Measurements from ENCODE around the gene POTEH. TPM values are rescaled to one million over a fixed set of nuclear protein-coding genes. Genes with fewer than 3 reads are reported as not detected.
"Not testable (repeated sequence)": the region's sequence is repeated elsewhere in the genome, so short reads cannot be mapped to it uniquely, and the experiment has no call there.

The POTEH gene
- not detected for total RNA-seq

DNA sequence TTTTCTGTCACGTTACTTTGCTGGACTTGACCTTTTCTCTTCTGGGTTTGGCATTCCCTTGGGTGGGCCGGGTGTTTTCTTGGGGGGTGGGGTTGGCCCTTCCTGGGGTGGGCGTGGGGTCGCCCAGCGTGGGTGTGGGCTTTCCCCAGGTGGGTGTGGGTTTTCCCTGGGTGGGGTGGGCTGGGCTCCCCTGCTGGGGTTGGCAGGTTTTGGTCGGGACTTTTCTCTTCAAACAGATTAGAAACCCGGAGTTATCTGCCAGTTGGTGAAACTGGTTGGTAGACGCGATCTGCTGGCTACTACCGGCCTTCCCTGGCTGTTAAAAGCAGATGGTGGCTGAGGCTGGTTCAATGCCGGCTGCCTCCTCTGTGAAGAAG, at the start of gene POTEH:
Gene POTEH (plus strand): TSS at position 278 of the 377 bp plus-strand sequence. CDS start 52 bp downstream, at position 330.
- not testable (repeated sequence) for DNase-seq (ENCODE audit: low spot score)

DNA sequence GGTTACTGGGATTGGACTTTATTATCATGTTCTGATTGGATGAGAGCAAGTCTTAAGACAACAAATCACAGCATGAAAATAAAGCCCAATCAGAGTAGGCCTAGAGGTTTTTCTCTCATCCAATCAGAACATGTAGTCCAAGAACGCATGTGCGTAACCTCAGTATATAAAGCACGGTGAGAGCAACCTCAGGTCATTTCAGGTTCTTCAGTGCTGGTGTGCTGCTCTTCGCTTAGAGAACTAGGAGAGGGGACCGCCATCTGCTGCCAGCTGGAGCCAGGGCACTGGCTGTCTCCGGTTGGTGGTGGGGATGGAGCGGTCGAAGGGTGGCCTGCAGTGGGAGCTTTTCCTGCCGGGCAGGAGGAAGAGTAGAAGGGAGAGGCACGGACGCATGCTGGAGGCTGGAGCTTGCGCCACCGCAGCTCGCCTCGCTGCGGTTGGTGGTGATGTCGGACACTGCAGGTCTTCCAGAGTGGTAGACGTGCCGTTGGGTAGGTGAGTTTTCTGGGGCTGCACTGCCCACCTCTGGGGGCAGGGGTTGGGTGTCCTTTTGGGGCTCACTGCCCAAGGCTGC, 47.5 kb upstream of the POTEH start:
- DNase-seq (ENCODE audit: low spot score) = not testable (repeated sequence)

DNA sequence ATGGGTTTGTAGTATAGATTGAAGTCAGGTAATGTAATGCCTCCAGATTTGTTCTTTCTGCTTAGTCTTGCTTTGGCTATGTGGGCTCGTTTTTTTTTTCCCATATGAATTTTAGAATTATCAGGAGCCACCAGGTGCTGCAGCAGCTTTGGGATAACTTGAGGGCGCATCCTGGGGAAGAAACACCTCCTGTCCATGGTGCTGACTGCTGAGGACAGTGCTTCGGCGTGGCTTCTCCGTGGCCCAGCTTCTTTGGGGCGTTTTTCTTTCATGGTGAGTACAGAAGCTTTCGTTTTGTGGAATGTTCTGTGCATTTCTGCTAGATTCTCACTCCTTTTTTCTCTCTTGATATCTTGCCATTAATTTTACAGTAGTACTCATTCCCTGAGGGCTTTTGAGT, 37.9 kb upstream of the POTEH start:
- not testable (repeated sequence) for DNase-seq (ENCODE audit: low spot score)

DNA sequence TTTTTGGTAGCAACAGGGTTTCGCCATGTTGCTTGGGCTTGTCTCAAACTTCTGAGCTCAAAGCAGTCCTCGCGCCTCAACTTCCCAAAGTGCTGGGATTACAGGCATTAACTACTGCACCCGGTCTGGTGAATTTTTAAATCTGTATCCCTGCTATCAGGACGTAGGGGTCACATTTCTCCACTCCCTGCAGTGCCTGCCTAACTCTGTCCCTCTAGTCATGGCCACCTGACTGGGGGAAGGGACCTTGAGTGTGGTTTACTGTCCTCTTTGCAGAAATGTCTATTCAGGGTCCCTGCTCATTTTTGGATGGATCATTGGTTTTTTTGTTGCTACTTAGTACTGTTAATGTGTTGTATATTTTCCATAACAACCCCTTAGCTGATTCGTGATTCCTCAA, 37.1 kb upstream of the POTEH start:
- DNase-seq (ENCODE audit: low spot score) = not testable (repeated sequence)

DNA sequence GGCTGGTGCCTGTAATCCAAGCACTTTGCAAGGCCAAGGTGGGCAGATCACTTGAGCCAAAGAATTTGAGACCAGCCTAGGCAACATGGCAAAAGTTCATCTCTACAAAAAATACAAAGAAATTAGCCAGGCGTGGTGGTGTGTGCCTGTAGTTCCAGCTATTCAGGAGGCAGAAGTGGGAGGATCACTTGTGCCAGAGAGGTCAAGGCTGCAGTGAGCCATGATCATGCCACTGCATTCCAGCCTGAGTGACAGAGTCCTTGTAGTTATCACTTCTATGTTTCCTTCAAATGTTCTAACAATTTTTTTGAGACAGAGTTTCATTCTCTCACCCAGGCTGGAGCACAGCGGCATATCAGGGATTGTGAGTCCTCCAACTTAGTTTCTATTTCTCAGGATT, 36.6 kb upstream of the POTEH start:
- DNase-seq (ENCODE audit: low spot score) = not testable (repeated sequence)

DNA sequence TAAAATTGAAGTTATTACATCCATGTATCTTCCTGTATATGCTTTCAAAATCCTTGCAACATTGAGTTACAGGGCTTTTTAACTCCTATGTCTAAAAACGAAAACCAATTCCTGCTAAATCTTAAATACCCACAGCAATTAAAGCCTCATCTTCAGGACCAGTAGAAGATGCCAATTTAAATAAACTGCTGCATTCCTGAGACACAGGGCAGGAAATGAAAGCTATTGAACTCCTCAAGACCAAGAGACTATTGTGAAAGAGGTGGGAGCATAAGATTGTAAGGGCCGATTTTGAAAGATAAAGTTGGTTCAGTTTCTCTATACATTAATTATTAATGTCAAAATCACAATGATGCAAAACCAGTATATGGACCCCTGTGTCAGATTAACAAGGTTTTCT, 28.7 kb upstream of the POTEH start:
- not testable (repeated sequence) for DNase-seq (ENCODE audit: low spot score)

DNA sequence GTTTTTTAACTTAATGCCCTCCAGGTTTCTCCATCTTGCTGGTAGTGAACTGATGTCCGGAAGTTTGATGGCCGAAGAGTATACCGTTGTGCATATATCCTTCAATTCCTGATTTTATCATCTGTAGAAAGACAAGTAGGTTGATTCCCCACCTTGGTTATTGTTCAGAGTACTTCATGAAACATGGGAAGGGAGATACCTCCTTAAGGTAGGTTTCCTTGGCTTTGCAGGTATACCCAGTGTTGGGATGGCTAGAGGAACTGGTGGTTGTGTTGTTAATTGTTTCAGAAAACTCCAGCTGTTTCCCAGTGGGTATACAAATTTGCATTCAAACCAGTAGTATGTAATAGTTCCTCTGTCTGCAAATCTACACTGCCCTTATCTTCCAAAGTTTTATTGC, 25.1 kb upstream of the POTEH start:
- DNase-seq (ENCODE audit: low spot score) = not testable (repeated sequence)

DNA sequence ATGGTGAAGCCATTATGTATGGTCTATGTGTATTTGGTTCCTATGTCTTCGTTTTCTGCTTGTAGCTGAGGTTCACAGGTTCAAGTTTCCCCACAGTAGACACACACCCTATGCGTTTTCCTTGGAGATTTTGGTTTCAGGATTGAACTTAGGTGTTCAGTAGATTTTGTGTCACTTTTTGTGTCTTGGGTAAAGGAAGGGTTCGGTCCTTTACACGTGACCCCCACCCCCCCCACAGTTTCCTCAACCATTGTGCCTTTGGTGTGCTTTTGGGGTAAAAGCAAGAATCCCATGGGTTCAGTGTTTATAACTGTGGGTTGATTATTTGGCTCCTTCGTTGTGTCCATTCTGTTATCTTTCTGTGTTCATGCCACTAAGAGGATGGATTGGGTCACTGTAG, 24.3 kb upstream of the POTEH start:
- not testable (repeated sequence) for DNase-seq (ENCODE audit: low spot score)

DNA sequence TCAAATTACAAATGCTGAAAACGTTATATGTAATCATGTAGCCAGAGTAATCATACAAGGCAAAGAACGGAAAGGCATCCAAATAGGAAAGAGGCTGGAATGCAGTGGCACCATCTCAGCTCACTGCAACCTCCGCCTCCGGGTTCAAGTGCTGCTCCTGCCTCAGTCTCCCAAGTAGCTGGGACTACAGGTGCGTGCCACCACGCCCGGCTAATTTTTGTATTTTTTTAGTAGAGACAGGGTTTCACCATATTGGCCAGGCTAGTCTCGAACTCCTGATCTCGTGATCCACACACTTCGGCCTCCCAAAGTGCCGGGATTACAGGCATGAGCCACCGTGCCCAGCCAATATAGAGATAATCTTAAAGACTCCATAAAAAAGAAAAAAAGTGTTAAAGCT, 20.4 kb upstream of the POTEH start:
- DNase-seq (ENCODE audit: low spot score) = not testable (repeated sequence)

DNA sequence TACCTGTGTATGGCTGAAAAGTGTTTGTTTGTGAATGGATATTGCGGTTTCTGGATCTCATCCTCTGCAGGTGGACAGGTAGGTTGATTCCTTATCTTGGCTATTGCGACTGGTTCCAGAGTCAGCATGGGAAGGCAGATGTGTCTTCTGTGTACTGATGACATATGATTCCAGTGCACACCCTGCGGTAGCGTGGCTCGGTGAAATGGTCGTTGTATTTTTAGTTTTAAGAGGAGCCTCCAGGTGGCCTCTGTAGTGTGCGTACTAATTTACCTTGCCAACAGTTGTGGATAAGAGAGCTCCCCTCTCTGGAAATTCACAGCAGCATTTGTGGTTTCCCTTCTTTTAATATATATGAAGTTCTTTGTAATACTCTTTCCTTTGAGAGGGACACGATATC, 10.1 kb upstream of the POTEH start:
- not testable (repeated sequence) for DNase-seq (ENCODE audit: low spot score)

DNA sequence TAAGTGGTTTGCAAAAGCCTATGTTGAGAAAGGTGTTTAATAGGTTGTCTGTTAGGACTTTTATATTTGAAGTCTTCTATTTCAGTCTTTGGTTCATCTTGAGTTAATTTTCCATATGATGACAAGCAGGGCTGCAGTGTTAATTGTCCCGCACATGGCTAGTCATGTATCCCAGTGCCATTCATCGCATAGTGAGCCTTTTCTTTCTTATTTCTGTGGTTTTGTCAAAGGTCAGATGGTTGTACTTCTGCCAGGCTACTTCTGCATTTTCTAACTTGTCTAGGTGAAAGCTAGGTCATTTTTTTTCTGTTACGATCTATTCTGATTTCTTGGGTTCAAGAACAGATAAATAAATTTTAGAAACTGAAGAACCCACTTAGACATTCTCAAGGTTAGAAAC, 5.7 kb upstream of the POTEH start:
- DNase-seq (ENCODE audit: low spot score) = not testable (repeated sequence)

DNA sequence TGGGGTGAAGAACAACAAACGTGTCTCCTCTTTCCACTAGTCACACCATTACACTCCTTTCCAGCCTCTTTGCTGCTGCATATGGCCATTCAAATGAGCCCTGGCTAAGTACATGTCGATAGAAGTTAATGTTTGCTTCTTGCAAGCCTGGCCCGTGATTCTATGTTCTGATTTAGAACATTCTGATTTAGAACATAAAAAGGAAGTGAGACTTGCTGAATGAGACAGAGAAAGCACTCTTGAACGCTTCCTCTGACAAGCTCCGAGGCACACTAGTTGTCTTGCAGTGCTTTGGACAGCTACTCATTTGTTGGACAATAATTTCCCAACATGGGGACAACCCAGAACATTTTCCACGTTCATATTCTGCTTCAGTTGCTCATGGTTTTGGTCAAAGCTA, 5.1 kb upstream of the POTEH start:
- not testable (repeated sequence) for DNase-seq (ENCODE audit: low spot score)

DNA sequence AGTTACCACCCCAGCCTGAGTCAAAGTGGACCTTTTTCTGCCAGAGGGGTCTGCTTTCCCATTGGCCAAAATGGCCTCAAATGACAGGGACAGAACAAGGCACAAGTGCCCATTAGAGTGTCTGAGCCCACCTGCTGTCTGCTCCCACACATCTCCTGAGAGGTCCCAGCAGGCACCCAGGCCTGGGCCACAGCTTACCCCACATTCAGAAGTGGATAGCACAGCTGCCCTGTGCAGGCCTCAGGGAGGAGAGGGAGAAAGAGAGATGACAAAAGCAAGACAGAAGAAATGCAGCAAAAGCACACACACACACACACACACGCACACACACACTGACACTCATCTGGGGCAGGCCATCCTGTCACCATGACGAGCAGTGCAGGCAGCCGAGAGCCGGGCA, 4.2 kb upstream of the POTEH start:
- DNase-seq (ENCODE audit: low spot score) = not testable (repeated sequence)

DNA sequence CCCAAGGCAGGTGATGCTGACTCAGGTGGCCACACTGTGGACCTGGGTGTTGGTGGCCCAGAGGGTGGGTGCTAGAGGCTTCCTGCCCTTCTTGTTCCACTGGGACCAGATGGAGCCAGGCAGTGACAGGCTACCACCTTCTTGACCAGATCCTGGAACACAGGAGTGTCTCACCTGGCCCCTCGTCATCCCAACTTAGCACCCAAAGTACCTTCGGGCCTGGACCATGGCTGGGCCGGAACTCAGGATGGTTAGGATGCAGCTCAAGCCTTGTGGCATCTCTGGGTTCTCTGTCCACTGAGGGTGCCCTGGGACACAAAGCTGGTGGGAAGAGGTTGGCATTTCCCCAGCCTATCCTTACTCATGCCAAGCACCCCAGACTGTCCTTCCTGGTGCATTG, 2.7 kb upstream of the POTEH start:
- not testable (repeated sequence) for DNase-seq (ENCODE audit: low spot score)

DNA sequence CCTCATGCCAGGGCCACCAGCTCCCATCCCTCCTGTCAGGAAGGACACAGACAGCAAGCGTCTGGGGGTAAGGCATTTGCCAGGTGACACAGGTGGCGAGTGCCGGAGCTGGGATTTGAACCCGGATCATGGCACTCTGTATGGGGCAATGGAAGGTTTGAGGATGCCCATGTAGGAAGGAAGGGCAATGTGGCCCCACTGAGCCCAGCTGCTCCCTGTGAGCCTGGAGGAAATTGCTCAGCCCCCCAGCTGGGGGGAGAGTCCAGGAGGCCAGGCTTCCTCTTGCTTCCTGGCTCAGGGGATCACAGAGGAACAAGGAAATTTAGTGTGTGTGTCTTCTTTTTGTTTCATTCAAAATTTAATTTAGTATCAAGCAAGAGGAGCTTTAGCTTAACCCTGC, 2.1 kb upstream of the POTEH start:
- DNase-seq (ENCODE audit: low spot score) = not testable (repeated sequence)

DNA sequence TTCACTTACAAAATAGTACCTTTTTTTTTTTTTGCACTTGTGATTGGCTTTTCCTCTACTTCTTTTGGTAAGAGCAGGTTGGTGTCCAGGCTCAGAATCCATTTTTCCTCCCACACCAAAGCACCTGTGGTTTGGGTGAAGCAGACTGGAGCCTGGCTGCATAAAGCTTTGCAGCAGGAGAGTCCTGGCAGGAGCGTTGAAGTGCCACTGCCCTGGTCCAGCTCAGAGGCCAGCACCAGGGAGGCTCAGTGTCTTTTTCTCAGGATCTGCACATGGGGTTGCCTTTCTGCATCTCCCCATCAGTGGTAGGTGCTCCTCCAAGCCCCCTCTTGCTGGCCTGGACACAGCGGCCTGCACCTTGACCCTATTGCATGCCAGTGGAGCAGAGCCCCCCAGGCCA, 1.7 kb upstream of the POTEH start:
- not testable (repeated sequence) for DNase-seq (ENCODE audit: low spot score)

DNA sequence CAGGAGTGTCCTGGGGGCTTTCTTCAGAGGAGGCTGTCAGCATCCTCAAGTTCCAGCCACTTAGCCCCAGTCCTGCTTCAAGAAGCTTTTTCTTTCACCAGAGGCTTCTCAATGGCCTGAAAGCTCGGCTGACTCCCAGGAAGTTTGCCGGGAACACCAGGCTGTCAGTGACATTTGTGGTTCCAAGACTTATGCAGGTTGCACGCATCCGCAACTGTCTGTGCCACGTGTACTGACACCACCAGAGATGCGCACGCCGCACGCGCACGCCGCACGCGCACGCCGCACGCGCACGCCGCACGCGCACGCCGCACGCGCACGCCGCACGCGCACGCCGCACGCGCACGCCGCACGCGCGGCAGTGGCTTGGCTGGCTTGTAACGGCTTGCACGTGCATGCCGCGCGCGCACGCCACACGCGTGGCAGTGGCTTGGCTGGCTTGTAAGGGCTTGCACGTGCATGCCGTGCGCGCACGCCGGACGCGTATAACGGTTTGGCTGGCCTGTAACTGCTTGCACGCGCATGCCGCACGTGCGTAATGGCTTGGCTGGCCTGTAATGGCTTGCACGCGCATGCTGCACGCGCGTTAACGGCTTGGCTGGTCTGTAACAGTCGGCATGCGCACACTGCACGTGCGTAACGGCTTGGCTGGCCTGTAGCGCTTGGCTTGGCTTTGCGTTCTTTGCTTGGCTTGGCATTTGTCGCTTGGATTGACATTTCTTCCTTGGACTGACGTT, 646 bp upstream of the POTEH start:
- not testable (repeated sequence) for DNase-seq (ENCODE audit: low spot score)

DNA sequence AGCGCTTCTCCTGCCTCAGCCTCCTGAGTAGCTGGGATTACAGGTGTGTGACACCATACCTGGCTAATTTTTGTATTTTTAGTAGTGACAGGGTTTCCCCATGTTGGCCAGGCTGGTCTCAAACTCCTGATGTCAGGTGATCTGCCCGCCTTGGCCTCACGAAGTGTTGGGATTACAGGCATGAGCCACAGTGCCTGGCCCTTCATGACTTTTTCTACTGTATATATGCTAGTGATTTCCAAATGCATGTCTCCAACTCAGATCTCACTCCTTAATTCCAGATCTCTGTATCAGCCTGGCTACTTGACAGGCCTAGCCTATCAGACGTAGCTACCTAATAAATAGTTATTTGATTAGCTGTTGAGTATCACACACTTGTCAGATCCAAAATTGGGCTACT, 23.8 kb downstream of the POTEH start:
- DNase-seq (ENCODE audit: low spot score) = not testable (repeated sequence)

DNA sequence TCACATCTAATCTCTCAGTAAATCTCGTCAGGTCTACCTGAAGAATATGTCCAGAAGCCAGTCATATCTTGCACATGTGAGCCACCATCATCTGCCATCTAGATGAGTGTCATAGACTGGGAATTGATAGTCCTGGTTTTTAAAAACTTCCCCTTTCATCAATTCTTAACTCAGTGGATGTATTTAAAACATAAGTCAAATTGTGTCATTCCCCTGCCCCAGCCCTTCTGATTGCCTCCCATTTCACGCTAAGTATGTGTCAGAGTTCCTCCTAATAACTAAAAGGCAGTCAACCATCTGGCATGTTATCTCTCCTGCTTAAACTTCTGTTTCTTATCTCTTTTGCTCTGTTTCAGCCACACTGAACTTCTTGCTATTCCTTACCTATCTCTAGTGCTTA, 24.3 kb downstream of the POTEH start:
- DNase-seq (ENCODE audit: low spot score) = not testable (repeated sequence)

DNA sequence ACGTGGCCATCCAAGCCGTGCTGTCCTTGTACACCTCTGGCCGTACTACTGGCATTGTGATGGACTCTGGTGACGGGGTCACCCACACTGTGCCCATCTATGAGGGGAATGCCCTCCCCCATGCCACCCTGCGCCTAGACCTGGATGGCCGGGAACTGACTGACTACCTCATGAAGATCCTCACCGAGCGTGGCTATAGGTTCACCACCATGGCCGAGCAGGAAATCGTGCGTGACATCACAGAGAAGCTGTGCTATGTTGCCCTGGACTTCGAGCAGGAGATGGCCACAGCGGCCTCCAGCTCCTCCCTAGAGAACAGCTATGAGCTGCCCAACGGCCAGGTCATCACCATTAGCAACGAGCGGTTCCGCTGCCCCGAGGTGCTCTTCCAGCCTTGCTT, 32.1 kb downstream of the POTEH start:
- not testable (repeated sequence) for DNase-seq (ENCODE audit: low spot score)

DNA sequence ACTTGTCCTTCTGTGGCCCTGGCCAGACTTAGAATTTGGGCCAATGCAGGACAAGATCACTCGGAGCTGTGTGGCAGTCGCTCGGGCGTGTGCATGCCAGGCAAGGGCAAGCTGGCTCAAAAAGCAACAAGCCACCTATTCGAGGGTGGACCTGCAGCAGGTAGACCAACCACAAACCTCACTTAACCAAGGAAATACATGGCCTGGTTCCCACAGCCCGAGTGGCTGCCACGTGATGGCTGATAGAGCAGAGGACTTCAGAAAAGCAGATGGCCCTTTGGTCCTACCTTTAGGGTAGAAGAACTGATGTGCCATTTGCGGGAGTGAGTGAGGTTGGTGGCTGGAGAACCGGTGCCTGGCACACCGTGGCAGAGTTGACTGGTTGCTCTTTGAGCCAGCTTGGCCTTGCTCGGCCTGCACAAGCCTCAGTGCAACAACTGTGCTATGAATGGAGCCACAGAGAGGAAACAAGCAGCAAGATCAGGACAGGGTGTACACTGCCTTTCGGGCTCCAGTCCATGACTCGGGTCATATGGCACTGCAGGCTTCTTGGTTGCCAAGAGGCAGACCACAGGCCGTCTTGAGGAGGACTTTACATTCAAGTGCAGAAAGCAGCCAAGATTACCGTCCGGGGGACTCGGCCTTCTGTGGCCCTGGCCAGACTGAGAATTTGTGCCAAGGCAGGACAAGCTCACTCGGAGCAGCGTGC, 39.5 kb downstream of the POTEH start:
- not testable (repeated sequence) for DNase-seq (ENCODE audit: low spot score)

DNA sequence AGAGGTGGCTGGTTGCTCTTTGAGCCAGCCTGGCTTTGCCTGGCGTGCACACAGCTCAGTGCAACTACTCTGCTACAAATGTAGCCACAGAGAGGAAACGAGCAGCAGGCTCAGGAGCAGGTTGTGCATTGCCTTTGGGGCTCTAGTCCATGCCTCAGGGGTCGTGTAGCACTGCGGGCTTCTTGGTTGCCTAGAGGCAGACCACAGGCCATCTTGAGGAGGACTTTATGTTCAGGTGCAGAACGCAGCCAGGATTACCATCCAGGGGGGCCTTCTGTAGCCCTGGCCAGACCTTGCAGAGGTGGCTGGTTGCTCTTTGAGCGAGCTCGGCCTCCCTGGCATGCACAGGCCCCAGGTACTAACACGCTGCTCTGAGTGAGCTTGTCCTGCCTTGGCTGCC, 41.2 kb downstream of the POTEH start:
- DNase-seq (ENCODE audit: low spot score) = not testable (repeated sequence)

DNA sequence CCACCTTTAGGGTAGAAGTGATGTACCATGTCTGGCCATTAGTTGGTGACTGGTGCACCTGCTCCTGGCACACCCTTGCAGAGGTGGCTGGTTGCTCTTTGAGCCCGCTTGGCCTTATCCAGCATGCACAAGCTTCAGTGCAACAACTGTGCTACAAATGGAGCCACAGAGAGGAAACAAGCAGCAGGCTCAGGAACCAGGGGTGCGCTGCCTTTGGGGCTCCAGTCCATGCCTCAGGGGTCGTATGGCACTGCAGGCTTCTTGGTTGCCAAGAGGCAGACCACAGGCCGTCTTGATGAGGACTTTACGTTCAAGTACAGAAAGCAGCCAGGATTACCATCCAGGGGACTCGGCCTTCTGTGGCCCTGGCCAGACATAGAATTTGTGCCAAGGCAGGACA, 44.6 kb downstream of the POTEH start:
- not testable (repeated sequence) for DNase-seq (ENCODE audit: low spot score)
